CD4-positive, alpha-beta T cell treated with Interleukin-2 at 100 ng/mL for 4 hours (primary cell): ENCODE measurements around the gene TMEM11.
"Not testable (repeated sequence)": the region's sequence is repeated elsewhere in the genome, so short reads cannot be mapped to it uniquely, and the experiment has no call there.

Source experiments
- DNase-seq: peaks from one replicate; pipeline ENCODE4 v3.0.0-alpha.2; 2020; ENCODE audit warnings: low spot score

Gene TMEM11

DNA sequence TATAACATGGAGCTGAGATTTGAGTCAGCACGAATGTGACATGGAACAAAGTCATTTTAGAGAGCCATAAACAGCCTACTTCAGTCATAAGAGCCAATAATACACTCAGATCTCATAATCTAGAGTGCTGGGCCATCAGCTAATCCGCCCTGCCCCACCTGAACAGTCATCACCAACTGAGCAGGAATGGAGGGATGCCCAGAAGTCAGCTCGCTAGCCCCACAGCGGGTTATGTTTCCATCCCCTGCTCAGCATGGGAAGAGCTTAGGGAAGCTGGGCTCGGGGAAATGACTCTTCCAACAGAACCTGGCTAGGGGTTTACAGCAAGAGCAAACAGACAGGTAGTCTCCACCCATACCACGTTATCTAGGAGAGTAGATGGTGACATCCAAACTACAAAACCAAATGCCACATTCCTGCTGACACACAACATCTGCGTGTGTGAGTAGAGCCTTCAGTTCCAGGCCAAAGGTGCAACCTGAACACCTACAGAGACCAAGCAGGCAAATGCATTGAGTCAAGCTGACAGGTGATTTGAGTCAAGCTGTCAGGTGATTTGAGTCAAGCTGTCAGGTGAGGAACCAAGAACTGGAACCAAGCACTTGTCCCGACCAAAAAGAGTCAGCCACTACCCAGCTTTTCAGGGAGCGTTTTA is 2.0 kb downstream of the TMEM11 start:
- DNase-seq: no peak

DNA sequence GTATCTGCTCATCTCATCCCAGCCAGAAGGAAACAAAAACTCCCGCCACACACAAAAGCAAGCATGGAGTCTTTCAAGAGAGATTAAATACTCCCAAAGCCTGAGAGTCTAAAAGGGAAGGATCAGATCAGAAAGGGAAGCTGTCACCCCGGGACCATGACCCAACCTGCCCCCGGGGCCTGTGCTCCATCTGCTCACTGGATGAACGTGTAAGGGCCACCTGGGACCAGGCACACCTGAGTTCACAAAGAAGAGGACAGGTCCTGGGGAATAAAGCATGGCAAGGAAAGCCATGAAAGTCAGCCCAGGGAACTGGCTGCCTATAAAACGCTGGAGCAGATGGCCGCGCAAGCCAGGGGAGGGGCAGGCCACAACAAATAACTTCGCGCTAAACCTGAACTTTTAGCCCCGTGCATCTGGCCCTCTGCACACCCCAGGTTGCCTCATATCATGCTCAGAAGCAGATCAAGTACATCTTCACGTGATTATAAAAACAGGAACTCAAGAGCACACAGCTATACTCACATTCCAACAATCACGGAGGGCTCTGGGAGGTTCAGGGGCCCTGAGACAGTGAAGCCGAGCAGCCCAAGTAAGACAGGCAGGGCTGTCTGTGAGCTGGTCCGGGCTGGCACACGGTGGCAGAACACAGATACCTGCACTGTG is 3.4 kb downstream of the TMEM11 start:
- no peak for DNase-seq

DNA sequence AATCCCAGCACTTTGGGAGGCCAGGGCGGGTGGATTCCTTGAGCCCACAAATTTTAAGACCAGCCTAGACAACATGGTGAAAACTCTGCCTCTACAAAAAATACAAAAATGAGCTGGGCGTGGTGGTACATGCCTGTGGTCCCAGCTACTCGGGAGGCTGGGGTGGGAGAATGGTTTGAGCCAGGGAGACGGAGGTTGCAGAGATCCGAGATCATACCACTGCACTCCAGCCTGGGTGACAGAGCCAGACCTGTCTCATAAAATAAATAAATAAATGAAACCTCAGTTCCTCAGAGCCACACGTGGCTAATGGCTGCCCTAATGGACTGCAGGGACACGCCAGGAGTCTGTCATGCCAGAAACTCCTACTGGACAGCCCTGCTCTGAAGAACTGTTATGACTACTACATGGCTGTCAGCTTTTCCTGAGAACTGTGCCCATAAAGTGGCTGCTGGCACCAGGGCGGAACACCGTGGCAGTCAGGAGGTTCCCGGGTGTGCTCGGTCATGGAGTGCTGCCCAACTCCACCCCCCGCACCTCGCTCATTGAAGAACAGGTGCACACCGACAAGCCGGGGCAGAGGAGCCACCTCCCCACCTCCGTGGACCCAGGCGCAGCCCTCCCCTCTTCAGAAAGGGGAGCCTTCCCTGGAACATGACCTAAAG is 4.3 kb downstream of the TMEM11 start:
- DNase-seq: no peak

DNA sequence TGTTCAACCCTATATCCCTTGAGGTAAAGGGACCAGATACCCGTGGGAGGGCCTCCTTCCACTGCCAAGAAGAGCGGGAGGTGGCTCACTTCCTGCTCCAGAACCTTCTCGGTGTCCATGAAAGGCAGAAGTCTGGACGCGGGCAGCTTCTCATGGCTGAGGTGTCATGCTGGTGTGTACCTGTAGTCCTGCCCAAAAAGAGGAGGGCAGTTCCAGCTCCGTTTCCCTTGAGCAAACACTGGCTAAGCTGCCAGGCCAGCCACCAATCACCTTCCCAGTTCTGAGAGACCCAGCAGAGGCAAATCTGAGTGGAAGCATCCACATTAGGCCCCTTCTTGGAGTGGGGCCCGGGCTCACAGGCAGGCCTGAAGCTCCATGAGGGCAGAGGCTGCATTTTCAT is 5.6 kb downstream of the TMEM11 start:
- DNase-seq: no peak

DNA sequence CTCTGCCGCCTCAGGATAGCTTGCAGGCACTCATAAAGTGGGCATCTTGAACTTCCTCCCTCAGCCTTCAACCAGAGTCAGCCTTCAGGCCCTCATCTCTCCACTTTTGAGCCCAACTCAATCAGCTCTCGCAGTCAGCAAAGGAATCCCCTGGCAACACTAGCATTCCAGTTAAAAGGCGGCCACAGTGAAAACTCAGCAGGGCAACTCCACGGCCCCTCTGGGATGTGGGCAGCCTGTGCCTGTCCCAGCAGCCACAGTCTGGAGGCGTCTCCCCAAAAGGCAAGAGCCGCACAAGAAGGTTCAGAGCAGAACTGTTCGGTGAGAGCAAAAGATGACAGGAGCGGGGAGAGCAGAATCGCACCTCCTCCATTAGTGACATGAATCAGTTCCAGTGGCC is 9.0 kb downstream of the TMEM11 start:
- no peak for DNase-seq

DNA sequence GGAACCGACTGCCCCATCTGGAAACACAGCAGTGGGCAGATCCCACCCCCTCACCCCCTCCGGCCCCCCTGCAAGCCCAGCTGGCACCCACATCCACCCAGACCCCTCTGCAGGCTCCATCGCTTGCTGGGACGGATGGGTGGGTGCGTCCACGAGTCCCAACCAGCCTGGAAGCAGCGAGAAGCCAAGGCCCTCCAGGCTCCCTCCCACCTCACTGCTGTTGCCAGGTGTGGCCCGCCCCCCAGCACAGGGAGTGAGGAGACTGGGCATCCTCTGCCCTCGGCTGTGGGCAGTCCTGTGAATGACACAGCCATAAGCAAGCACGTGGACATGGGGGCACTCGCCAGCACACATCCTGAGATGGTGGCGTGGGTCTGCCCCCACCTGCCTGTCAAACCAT is 11.4 kb downstream of the TMEM11 start:
- DNase-seq: no peak

DNA sequence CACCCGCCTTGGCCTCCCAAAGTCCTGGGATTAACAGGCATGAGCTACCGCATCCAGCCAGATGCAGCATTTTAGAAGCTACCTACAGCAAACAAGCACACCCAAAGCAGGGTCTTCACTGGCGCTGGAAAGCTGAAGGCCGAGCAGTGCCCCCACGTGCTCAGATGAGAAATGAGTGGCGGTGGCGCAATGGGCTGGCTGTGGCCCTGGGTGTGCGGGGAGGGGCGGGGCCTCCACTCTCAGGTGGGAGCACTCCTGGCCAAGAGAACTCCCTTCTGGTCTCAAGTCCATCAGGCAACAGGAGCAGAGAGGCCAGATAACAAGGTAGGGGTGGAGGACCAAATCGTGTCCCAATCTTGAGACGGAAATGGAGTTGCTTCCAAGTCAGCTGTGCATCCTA is 12.1 kb downstream of the TMEM11 start:
- no peak for DNase-seq

DNA sequence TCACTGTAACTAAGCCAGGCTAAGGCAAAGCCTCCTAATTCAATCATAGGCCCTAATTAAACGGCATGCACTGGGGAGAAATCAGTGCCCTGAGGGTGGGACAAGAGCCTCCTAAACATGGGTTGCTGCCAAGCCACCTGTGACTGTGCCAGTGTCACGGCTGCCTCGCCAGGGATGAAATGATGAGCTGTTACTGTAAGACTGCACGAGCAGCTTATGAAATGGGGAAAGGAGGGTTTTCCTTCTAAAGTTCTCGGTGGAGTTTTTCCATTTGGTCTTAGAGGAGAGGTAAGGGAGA is 12.7 kb downstream of the TMEM11 start:
- DNase-seq: no peak

DNA sequence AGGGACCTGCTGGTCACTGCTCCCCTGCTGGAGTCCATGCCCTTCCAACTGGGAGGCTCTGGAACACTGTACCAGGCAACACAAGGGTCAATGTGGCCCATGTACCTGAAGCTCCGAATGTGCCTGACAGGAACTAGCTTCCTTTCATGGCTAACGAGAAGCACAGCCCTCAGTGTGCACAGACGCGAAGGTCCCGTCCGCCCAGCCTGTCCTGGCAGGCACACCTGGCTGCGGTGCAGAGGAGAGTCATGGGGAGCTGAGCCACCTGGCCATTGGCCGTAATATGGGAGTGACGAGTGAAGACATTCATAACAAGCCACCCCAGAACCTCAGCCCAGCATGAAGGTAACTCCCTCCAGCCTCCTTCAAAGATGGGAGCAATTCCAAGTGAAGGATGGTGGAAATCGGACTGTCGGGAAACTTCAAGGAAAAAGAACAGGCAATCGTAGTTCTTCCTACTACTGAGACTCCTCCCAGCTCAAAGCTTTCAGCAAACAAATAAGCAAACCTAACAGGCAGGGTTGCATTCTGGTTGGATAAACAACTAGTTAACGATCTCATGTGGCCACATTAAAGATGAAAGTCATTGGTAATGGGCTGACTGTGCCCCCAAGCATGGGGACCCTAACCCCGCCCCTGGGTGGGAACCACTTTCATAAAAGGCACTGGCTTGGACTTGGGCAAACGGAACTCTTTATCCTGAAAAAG is 13.2 kb downstream of the TMEM11 start:
- DNase-seq: no peak

DNA sequence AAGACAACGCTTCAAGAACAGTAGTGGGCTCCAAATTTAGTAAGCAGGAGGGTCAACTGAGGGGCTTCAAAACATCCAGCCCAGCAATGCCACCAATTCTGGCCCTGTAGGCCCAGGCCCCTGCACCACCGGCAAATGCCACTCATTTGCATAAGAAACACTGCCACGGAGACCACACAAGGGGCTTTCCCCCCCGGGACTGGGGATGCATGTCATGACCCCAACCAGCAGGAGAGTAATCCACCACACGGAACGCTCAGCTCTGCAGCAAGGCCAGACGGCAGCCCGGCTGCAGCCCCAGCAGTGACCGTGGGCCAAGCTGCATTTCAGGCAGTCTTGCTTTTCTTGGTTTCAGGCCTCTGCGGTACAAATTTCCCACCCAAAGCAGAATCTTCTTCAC is 14.1 kb downstream of the TMEM11 start:
- DNase-seq: no peak

DNA sequence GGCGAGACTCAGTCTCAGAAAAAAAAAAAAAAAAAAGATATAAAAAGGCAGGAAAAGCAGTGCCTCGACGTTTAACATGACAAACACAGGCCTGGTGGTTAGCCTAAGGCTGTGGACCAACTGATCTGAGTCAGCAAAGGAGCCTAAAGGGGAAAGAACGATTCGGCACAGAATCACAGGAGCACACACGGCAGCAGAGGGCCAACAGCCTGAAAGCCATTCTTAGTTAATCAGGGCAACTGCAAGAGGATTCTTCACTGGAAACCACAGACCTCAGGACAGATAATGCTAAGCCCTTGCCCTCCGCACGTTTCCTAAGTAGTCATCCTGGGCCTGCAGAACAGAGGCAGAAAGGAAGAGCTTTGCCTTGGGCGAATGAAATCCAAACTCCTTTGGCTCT is 14.7 kb downstream of the TMEM11 start:
- DNase-seq: no peak

DNA sequence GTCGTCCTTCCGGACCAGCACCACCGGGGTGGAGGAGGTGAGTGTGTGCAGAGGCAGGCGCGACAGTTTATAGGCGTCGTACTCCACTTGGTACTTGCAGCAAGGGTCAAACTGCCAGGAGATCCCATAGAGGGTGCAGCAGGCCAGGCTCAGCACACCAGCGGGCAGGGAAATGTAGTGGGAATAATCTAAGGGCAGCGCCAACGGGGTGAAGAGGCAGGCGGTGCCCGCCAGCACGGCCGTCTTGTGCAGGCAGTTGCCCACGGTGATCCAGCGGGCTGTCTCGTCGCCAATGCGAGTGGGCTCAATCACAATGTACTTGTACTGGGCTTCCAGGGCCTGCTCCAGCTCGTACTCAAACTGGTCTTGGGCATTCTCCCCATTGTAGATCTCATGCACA is 15.6 kb downstream of the TMEM11 start:
- DNase-seq: no peak

DNA sequence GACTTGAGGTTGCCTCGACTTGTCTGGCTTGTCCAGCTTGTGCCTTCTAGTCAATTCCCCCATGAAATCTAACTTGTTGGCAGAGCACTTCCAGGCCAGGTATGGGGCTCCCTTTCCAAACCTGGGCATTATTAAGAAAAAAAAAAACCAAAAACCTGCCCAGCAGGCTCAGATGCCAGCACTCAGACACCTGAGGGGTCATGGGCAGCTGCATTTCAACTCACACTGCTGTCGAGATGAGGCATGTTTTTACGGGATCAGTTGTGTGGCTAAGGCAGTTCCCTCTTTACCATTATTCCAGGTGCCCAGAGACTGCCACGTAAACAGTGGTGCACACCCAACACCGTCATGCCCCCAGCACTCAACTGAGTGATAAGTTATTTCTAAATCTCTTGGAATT is 17.8 kb downstream of the TMEM11 start:
- DNase-seq: no peak

DNA sequence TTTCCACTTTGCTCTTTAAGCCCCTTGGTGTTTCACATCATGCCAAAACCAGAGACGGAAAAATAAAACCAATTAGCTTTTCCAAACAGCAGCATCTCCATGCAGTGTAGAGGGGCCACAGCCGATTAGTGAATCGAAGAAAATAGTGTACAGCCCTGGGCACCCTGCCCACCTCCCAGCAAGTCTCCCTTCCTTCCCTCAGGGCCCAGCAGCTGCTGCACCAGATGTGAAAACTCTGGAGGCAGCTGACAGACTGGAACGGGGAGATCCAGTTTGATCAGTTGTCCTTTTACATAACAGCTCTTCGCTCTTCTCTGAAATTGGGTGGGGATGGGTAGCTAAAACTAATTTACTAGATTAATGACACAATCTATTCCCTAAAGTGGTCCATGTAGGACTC is 19.3 kb downstream of the TMEM11 start:
- no peak for DNase-seq

DNA sequence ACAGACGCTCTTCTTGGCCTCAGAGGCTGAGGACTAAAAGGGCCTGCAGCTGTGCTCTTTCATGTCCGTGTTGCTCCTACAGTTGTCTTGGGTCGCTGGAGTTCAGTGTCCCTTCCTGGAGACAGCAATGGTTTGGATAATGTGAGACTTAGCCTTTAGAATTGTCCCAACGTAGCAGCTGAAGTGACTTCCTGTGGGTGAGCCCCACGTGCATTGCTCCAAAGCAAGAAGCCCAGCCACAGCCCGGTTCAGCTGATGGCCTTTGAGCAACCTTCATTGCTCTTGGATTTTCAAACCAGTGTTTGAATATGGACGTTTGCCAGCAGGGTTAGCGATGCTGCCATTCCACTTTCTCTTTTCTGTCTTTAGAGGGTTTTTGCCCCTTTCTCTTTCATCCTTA is 19.7 kb downstream of the TMEM11 start:
- no peak for DNase-seq

DNA sequence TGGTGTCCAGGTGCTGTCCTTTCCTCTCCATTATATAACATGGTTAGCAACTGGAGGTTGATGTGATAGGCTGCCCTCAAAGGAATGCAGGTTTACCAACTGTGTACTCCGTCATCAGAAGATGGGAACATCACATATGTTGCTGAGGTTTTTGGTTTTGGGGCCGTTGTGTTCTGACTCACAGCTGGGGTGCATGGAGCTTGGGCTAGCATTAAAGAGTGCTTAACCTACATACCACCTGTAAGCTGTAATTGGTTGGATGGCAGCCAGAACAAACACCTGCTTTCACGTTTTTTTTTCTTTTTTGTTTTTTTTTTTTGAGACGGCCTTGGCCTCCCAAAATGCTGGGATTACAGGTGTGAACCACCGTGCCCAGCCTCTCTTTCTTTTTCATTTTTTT is 20.9 kb downstream of the TMEM11 start:
- no peak for DNase-seq

DNA sequence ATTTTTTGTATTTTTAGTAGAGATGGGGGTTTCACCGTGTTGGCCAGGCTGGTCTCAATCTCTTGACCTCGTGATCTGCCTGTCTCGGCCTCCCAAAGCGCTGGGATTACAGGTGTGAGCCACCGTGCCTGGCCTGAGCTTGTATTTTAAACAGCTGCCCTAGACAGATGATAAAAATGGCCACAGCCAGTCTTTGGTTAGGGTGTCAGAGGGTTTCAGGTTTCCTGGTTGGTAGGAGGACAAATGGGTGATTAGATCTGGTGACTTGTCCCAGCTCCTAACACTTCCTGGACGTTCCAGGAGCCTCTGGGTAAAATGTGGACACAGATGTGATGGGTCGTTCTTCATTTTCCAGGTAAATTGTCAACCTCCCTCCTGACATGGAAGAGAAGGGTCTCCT is 21.5 kb downstream of the TMEM11 start:
- DNase-seq: not testable (repeated sequence)

DNA sequence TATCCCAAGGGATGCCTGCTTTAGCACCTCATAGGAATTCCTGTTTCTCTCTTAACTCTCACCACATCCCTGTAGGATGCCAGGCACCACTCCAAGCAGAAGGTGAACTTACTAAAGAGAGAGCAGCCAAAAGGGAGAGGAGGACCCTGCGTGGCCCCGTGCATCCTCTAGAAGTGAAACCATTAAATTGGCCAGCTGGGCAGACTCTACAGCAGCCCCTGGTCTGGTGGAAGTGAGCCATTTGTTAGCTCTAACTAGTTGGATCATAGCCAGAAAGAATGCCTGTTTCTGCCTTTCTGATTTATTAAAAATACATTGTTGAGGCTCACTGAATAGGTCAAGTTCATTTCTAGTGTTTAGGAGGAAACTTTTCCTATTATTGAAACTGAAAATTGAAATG is 22.3 kb downstream of the TMEM11 start:
- DNase-seq: no peak

DNA sequence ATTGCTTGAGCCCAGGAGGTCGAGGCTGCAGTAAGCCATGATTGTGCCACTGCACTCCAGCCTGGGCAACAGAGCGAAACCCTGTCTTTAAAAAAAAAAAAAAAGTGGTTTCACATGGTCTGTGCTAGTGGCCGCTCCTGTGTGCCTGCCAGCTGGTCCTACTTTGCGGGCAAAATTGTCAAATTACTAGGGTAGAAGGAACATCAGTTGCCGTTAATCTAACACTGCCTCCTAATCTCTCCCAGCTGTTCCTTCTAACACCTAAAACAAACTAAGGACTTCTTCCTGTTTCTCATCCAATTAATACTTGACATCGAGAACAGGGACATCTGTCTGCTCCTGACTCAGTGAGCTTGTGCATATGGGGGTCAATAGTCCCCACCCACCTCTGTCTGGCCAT is 23.9 kb downstream of the TMEM11 start:
- no peak for DNase-seq

DNA sequence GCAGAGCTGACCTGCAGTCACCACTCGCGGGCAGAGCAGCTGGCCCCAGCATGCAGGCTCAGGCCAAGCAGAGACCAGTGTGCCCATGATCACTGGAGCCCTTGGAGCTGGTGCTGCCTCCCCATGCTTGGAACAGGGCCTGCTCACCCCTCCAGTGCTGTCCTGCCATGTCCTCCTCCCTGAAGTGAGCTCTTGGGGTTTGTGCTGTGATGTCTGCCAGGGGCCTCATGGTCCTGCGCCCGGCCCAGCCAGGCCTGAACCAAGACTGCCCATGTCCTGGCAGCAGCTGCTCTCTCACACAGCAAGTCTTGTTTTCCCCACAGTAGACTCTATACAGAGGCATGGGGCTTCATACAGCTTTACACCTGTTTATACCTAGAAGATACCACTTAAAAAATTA is 24.6 kb downstream of the TMEM11 start:
- DNase-seq: no peak

DNA sequence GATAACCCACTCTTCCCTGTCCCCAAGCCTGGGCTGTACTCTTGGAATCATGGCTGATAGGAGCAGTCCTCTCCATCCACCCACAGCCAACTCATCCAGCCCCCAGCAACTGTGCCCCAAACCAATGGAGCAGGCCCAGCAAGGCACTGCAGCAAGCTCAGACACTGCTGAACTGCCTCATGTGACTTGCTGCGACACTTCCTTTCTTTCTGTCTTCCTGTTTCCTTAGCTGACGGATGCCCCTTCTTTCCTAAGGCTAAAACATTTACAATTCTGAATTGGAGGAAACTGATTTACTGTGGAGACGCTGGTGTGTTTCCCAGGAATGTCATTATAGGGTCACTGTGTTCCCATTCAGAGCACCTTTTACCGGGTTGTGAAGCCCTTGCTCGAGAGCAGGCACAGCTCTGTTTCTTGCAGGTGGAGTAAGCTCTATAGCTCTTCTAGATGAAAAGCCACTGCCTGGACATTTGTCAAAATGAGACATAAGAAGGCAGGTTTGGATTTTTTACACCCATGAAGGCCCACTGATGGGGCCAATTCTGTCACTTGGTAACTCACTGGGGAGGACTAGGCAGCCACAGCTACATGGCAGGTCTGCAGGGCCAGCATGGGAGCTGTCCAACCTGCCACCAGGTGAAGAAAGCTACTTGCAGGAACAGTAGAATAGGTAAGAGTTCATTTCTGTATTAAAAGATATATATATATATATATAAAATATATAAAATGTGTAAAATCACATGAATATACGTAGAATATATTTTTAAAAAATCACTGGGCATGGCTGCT is 27.4 kb downstream of the TMEM11 start:
- DNase-seq: no peak

DNA sequence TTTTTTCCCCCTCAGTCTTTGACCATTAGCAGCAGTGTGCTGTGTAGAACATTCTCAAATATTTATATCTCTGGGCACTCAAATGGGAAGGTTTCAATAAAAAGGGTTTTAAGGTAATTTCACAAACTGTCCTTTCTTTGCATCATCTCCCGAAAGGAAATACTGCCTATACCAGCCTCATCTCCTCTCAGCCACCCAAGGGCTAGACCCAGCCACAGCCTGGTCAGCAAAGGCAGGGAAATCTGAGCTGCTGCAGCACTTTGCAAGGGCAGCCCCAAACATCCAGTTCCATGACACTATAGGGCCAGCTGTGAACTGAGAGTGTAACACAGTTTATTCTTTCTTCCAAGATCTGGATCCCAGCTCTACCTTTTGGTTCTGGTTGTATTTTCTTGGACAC is 28.9 kb downstream of the TMEM11 start:
- no peak for DNase-seq

DNA sequence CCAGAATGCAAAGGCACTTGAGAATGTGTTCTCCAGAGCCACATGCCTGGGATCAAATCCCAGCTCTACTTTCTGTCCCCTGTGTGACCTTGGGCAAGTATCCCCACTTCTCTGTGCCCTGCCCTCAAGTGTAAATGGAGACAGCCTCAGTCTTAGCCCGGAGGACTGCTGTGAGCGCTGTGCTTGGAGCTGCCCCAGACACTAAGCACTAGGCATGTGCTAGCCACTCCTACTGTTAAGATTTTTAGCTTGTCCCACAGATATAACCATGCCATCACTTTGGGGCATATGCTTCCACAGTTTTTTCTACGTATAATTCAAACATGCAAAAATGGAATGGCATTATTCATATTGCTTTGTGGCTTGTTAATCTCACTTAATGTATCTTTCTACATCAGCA is 29.4 kb downstream of the TMEM11 start:
- no peak for DNase-seq
